ENCODE results near the gene FAM110A.

FAM110A gene

DNA sequence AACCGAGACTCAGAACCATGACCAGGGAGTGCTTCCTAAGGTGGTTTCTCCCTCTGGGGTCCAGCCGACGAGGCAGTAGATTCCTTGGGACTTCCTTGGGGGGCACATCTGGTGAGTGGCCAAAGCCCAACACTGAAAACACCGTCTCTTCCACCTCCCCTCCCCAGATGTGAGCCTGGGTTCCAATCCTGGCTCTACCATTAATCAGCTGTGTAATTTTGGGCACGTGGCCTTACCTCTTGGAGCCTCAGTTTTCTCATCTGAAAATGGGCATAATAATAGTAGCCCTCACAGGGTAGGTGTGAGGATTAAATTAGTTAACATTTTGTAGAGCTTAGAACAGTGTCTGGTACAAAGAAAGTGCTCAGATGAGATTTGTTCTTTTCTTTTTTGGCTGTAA is 5.5 kb downstream of the FAM110A start:
- H3K9ac ChIP-seq (ENCODE audit: low read depth, low read length, poor library complexity, severe bottlenecking) = no peak overlapping the region
- H4K20me1 ChIP-seq (ENCODE audit: insufficient read depth, low read length, poor library complexity, severe bottlenecking) = no peaks in the 10 kb centered on the region
- TF ChIP-seq CTCF (conservative IDR thresholded peaks at IDR 0.05; ENCODE audit: low read length) (no peak), EZH2phosphoT487 (IDR thresholded peaks at IDR 0.05; ENCODE audit: borderline replicate concordance) (no peak)
- H3F3A ChIP-seq (ENCODE audit: low read depth) = no peaks in the 10 kb centered on the region
- H3K9me2 ChIP-seq (replicated peaks; ENCODE audit: low read depth, low read length) = no peaks in the 10 kb centered on the region
- H3K9me3 ChIP-seq (ENCODE audit: insufficient read depth, low read depth, low read length) = no peaks in the 10 kb centered on the region
- H2AFZ ChIP-seq (ENCODE audit: low read length) = no peak overlapping the region
- no peaks in the 10 kb centered on the region for H3K36me3 ChIP-seq (ENCODE audit: insufficient read depth, low read length)
- H3K4me3 ChIP-seq (ENCODE audit: low read length, poor library complexity, severe bottlenecking) = no peak overlapping the region
- H3K79me2 ChIP-seq (ENCODE audit: insufficient read depth, low read length) = peaks cover 58% of the 10 kb centered on the region
- peak overlapping the region; percentile 98 for H3K4me2 ChIP-seq (ENCODE audit: low read depth, low read length, poor library complexity, severe bottlenecking)
- peaks cover 65% of the 10 kb centered on the region for H3K4me1 ChIP-seq (ENCODE audit: insufficient read depth, low read length, poor library complexity, severe bottlenecking)
- no peaks in the 10 kb centered on the region for H3K27me3 ChIP-seq (ENCODE audit: insufficient read depth, low read length, poor library complexity, severe bottlenecking)

GRCh38 chr20:839626-840025 is 6.1 kb downstream of the FAM110A start:
- Histone ChIP-seq H3K79me2 (ENCODE audit: insufficient read depth, low read length) (peaks cover 53% of the 10 kb centered on the region), H3K9me3 (ENCODE audit: insufficient read depth, low read depth, low read length) (no peaks in the 10 kb centered on the region), H3K27me3 (ENCODE audit: insufficient read depth, low read length, poor library complexity, severe bottlenecking) (no peaks in the 10 kb centered on the region), H3K36me3 (ENCODE audit: insufficient read depth, low read length) (no peaks in the 10 kb centered on the region), H3K9ac (ENCODE audit: low read depth, low read length, poor library complexity, severe bottlenecking) (no peak overlapping the region), H3K4me2 (ENCODE audit: low read depth, low read length, poor library complexity, severe bottlenecking) (peak overlapping the region; percentile 98), H3K4me3 (ENCODE audit: low read length, poor library complexity, severe bottlenecking) (no peak overlapping the region), H3F3A (ENCODE audit: low read depth) (no peaks in the 10 kb centered on the region), H4K20me1 (ENCODE audit: insufficient read depth, low read length, poor library complexity, severe bottlenecking) (no peaks in the 10 kb centered on the region), H3K4me1 (ENCODE audit: insufficient read depth, low read length, poor library complexity, severe bottlenecking) (peaks cover 63% of the 10 kb centered on the region), H2AFZ (ENCODE audit: low read length) (no peak overlapping the region), H3K9me2 (replicated peaks; ENCODE audit: low read depth, low read length) (no peaks in the 10 kb centered on the region)
- TF ChIP-seq EZH2phosphoT487 (IDR thresholded peaks at IDR 0.05; ENCODE audit: borderline replicate concordance) (no peak), CTCF (conservative IDR thresholded peaks at IDR 0.05; ENCODE audit: low read length) (no peak)

DNA sequence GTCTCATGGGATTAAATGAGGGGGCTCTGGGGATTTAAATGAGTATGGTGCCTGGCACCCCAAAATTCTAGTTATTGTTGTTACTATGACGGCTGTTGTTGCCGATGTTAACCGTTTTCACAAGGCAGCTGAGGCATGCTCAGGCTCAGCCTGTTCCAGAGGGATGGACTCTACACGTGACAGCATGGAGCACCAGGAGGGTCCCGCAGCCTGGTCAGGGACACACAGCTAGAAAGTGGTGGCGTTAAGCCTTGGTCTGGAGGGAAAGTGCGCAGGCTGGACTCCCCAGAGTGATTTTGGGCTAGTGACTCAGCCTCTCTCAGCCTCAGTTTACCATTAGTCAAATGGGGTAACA is 7.0 kb downstream of the FAM110A start:
- H3K9ac ChIP-seq (ENCODE audit: low read depth, low read length, poor library complexity, severe bottlenecking) = no peak overlapping the region
- H3K4me1 ChIP-seq (ENCODE audit: insufficient read depth, low read length, poor library complexity, severe bottlenecking) = peaks cover 65% of the 10 kb centered on the region
- no peak overlapping the region for H3K4me3 ChIP-seq (ENCODE audit: low read length, poor library complexity, severe bottlenecking)
- no peak overlapping the region for H3K4me2 ChIP-seq (ENCODE audit: low read depth, low read length, poor library complexity, severe bottlenecking)
- no peaks in the 10 kb centered on the region for H3K9me2 ChIP-seq (replicated peaks; ENCODE audit: low read depth, low read length)
- no peak overlapping the region for H2AFZ ChIP-seq (ENCODE audit: low read length)
- no peaks in the 10 kb centered on the region for H3K36me3 ChIP-seq (ENCODE audit: insufficient read depth, low read length)
- TF ChIP-seq EZH2phosphoT487 (IDR thresholded peaks at IDR 0.05; ENCODE audit: borderline replicate concordance) (no peak), CTCF (conservative IDR thresholded peaks at IDR 0.05; ENCODE audit: low read length) (no peak)
- H3F3A ChIP-seq (ENCODE audit: low read depth) = no peaks in the 10 kb centered on the region
- H3K79me2 ChIP-seq (ENCODE audit: insufficient read depth, low read length) = peaks cover 54% of the 10 kb centered on the region
- H3K27me3 ChIP-seq (ENCODE audit: insufficient read depth, low read length, poor library complexity, severe bottlenecking) = no peaks in the 10 kb centered on the region
- H3K9me3 ChIP-seq (ENCODE audit: insufficient read depth, low read depth, low read length) = no peaks in the 10 kb centered on the region
- no peaks in the 10 kb centered on the region for H4K20me1 ChIP-seq (ENCODE audit: insufficient read depth, low read length, poor library complexity, severe bottlenecking)
